HG03045 (cell line): Measurements from ENCODE around the gene UGGT2.
A peak's percentile ranks its signal among the peaks of the same experiment; 100 is the strongest.
"Not testable (repeated sequence)": the region's sequence is repeated elsewhere in the genome, so short reads cannot be mapped to it uniquely, and the experiment has no call there.

ENCODE experiments used
- ATAC-seq: cut with Tn5 transposase; IDR thresholded peaks from one replicate; pipeline ENCODE4 v1.9.1; 2021; ENCODE audit warnings: mild to moderate bottlenecking, moderate library complexity; ENCODE audit not compliant: unreplicated experiment

Gene UGGT2

DNA sequence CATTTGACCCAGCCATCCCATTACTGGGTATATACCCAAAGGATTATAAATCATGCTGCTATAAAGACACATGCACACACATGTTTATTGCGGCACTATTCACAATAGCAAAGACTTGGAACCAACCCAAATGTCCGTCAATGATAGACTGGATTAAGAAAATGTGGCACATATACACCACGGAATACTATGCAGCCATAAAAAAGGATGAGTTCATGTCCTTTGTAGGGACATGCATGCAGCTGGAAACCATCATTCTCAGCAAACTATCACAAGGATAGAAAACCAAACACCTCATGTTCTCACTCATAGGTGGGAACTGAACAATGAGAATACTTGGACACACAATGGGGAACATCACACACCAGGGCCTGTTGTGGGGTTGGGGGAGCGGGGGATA is 2.2 kb downstream of the UGGT2 start:
- not testable (repeated sequence) for ATAC-seq

DNA sequence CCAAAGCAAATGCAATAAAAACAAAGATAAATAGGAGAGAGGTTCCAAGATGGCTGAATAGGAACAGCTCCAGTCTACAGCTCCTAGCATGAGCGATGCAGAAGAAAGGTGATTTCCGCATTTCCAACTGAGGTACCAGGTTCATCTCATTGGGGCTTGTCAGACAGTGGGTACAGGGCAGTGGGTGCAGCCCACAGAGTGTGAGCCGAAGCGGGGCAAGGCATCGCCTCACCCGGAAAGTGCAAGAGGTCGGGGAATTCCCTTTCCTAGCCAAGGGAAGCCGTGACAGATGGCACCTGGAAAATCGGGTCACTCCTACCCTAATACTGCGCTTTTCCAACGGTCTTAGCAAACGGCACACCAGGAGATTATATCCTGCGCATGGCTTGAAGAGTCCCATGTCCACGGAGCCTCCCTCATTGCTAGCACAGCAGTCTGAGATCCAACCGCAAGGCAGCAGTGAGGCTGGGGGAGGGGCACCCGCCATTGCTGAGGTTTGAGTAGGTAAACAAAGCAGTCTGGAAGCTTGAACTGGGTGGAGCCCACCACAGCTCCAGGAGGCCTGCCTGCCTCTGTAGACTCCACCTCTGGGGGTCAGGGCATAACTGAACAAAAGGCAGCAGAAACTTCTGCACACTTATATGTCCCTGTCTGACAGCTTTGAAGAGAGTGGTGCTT is 6.6 kb downstream of the UGGT2 start:
- ATAC-seq: not testable (repeated sequence)

DNA sequence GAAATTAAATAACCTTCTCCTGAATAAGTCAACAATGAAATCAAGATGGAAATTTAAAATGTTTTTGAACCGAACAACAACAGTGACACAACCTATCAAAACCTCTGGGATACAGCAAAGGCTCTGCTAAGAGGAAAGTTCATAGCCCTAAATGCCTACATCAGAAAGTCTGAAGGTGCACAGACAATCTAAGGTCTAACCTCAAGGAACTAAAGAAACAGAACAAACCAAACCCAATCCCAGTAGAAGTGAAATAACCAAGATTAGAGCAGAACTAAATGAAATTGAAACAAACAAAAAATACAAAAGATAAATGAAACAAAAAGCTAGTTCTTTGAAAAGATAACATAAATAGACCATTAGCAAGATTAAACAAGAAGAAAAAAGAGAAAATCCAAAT is 9.0 kb downstream of the UGGT2 start:
- no peak for ATAC-seq

DNA sequence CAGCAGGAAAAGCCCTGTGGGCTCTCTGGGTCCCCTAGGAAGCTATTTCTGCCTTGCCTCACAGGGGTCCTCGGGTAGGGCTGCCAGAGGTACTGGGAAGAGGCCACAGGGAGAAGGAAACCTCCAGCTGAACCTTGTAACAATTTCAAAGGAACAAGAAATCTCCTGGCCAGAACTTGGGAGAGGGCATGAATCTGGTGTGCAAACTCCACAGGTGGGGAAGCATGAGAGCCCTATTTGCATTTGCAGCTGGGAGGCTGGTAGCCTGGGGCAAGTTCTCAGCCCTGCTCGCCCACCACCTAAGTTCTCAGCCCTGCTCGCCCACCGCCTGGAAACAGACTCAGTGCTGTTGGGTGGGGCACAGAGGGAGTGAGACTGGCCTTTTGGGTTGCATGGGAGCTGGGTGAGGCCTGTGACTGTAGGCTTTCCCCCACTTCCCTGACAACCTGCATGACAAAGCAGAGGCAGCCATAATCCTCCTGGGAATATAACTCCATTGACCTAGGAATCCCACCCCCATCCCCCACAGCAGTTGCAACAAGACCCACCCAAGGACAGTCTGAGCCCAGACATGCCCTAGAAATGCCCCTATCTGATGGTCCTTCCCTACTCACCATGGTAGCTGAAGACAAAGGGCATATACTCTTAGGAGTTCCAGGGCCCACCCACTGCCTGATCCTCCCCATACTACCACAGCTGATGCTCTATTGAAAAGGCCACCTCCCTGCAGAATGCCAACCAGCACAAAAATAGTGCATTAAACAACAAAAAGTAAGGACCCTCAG is 11.7 kb downstream of the UGGT2 start:
- ATAC-seq: no peak

DNA sequence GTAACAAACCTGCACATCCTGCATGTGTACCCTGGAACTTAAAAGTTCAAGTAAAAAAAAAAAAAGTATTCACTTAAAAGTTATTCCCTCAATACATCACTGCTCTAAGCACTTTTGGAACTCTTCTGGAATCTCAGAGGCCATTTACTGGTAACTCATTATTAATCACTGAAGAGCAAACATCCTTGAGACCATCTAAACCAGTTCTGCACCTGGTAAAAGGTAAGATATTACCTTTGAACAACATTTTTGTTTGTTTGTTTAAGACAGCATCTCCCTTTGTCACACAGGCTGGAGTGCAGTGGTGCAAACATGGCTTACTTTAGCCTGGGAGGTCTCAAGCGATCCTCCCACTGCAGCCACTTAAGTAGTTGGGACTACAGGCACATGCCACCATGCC is 16.7 kb downstream of the UGGT2 start:
- ATAC-seq: no peak

DNA sequence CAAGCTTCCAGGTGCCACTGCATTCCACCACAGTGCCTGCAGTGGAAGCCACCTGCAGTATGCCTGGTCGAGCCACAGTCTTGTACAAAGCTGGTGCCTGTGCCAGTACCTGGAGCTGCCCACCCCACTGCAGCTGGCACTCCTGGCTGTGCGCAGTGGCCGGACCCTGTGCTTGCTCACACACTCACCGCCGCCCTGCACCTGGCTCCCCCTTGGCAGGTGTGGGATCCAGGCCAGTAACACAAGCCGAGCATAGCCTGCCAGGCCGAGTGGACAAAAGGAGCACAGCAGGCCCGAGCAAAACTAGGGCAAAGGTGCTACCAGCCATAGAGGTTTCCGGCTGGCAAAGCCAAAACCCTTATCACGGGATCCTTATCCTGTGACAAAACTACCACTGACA is 18.5 kb downstream of the UGGT2 start:
- no peak for ATAC-seq

DNA sequence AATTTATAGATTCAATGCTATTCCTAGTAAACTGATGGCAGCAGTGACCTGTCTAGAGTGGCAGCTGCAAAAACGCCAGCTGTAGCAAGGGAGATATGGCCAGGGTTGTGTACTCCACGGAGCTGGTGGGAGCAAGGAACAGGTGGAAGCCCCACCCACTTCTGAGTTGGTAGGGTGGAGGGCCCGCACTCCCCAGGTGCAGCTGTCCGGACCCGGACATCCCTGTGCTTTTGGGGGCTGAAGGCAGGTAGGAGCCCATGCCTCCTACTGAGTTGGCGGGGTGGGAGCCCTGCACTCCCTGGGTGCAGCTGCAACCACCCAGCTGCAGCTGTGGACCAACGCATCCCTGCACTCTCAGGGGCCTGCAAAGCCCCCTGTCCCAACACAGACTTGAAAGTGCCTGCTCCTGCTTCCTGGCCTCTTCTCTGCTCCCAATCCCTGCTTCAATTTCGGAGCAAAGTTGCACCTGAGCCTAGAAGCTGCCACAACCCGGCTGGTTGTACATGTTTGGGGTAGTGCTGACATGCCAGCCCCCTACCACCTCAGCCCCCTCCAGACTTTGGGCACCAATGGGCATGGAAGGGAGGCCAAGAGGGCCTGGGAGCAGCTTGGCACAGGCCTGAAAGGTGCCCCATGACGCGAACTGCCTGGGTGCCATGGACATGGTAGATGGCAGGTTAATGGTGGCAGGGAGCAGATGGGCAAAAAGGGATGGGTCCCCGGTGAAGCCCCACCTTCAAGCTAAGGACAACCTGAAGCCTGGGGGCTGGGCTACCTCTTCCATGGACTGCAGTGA is 19.8 kb downstream of the UGGT2 start:
- ATAC-seq: no peak

DNA sequence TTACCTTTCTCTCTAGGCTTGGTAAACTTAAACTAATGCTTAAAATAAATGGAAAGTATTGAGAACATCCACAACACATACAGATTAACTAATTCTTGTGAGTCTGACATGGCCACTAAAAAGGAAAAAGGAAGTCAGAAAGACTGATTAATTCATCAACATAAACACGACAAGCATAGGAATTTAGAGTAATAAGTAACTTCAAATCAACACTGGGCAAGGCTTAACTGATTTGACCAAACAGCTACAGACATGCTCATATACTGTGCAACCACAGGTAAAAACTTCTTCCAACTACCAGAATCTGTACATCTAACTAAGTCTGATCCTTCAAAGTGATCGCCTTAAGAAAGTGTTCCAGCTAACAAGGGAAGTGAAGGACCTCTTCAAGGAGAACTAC is 20.5 kb downstream of the UGGT2 start:
- no peak for ATAC-seq

DNA sequence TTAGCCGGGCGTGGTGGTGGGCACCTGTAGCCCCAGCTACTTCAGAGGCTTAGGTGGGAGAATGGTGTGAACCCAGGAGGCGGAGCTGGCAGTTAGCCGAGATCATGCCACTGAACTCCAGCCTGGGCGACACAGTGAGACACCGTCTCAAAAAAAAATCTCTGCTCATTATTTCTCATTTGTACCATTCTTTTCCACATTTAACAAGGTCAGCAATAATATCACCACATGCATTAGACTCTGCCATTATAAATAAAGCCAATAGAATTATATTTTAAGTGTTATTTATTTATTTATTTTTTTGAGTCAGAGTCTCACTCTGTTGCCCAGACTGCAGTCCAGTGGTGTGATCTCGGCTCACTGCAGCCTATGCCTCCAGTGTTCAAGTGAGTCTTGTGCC is 24.2 kb downstream of the UGGT2 start:
- no peak for ATAC-seq

DNA sequence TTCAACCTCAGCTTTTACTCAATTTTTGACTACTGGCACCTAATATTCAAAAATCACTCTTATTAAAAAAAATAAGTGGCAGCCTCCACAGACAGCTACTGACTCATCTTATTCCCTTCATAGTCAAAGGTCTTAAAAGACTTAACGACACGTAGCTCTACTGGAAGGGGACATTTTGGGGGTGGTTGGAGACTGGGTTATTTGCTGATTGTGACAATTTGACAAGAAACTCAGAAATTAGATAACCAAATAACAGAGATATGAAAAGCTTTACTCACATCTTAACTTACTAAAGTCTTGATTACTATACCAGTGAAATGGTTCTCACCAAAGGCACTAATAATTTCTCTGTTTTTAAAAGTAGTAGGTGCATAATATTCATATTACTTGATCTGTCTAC is 25.7 kb downstream of the UGGT2 start:
- ATAC-seq: no peak

DNA sequence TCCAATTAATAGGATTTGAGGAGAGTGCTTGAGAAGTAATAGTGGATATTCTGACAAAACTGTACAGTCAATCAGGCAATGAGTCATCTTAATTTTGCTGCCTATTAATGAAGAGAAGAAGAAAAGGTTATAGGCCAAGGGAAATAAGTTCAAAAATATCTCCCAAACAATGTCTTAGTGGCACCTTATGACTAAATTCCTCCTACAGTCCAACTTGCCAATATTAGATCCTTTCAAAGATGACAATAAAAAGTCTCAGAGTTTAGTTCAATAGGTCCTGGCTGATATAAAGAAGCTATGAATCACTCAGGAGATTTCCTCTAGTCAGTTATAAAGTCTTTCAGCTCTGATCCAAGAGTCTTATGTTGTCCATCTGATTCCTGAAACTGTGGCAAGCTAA is 27.9 kb downstream of the UGGT2 start:
- ATAC-seq: no peak

DNA sequence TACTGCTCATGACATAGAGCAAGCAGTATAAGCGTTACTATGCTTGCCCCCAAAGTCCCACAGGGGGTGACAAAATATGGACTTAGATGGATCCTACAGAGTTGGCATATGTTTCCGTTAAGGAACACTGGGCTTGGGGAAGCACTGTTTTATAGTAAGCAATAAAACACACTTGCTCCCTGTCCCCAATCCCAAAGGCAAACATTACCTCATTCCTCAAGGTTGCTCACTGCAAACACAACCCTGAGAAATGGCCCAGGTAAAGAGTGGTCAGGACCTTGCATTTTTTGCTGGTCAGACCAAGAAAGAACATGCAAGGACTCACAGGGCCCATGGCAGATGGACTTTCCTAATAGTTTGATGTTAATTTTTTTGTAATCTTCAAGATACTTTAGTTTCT is 32.3 kb downstream of the UGGT2 start:
- no peak for ATAC-seq

DNA sequence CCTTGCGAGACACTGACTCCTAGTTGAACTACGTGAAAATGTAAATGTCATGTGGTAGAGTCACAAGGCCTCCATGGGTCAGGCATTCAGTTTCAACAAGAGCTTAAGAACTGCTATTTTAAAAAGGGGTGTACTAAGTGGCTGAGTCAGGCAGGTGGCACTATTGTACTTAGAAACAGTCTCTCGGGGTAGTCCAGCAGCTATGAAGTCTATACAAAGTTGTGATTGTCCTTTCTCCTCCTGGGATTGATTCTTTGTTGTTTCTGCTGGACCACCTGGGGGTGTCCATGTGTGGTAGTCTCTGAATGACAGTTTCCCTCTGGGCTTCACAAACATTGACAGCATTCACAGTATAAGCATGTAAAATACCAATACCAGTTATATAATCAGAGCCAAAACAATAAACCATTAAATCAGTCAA is 33.0 kb downstream of the UGGT2 start:
- peak; percentile 91 for ATAC-seq

DNA sequence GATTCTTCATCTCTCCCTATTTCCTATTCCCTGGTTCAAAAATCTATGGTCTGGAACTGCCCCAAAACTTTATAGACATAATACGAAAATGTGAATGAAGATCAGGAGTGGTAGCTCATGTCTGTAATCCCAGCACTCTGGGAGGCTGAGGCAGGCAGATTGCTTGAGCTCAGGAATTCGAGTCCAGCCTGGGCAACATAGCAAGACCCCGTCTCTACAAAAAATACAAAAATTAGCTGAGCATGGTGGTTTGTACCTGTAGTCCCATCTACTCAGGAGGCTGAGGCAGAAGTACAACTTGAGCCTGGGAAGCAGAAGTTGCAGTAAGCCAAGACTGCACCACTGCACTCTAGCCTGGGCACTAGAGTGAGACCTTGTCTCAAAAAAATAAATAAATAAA is 35.1 kb downstream of the UGGT2 start:
- ATAC-seq: no peak

DNA sequence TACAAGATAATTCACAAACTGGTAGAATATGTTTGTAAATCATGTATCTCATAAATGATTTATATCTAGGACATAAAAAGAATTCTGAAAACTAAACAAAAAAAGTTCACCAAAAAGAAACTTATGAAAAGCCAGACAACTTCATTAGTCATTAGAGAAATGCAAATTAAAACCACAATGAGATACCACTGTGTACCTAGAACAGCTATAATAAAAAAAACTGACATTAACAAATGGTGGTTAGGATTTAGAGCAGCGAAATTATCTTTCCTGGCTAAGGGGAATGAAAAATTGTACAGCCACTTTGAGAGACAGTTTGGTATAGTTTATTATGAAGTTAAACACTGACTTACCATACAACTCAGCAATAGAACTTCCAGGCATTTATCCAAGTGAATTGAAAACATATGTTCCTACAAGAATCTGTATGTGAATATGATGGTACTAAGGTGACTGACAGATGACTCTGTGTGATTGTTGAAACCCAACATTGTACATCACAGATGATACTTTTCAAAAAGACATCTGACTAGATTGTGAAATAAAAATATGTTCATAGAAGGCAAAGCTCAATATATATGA is 41.8 kb downstream of the UGGT2 start:
- no peak for ATAC-seq

DNA sequence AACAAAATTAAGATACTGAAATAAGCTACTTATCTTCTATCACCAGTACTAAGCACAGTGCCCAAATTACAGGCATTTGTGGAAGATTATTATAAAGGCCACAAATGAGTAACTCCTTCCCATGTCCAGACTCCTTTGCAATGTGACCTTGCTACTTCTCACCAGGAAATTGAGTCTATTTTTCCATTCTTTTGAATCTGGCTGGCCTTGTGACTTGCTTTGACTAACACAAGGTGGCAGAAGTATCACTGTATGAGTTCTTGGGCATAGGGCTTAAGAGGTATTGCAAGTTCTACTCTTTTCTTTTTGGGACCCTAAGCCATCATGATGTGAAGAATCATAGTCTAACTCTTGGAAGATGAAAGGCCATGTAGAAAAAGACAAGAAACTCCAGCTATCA is 49.9 kb downstream of the UGGT2 start:
- no peak for ATAC-seq

DNA sequence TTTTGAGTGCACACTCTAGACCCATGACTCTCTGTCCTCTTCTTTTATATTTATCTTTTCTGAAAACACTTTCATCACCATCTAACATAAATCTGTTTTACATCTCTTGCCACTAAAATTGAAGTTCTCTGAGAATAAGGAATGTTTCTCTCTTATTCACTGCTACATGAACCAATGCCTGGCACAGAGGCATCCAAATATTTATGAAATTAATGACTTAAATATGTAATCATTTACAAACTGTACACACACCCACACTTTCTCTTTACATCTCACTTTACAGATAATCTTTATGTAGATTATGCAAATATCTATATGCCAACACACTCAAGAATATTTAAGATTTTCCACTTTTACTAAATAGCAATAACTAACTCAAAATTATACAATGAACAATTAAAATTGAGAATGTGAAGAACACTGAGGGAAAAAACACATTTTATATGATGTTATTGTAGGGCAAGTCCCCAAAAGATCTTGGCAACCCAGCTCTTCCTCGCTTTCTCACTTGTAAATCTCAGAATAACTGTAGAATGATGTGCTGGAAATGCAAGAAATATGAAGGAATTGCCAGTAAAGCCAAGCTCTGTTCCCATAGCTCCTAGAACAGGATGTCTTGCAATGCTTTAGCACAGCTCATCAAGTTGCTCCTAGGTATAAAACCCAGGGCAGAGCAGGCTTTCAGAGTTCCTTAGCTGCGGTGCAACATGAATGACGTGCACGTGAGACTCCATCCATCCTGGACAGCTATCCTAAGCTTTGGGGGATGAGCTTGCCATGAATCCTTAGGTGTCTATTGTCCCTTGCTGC is 50.7 kb downstream of the UGGT2 start:
- ATAC-seq: no peak

DNA sequence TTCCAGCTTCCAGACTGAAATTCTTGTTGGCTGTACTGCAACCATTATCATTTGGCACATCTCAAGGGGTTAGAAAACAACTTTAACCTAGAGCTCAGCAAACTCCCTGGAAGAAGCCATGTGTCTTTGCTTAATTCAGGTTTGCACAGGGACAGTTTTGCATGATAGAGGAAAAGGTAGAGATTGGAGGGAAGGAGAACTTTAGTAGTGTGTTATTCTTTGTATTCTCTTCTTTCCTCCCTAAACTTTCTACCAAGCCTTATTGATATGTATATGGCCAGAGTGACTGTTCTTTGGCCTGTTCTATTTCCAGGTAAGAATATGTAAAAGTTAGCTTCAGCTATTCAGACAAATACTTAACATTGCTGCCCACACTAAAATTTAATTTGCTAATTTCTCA is 53.1 kb downstream of the UGGT2 start:
- ATAC-seq: no peak

DNA sequence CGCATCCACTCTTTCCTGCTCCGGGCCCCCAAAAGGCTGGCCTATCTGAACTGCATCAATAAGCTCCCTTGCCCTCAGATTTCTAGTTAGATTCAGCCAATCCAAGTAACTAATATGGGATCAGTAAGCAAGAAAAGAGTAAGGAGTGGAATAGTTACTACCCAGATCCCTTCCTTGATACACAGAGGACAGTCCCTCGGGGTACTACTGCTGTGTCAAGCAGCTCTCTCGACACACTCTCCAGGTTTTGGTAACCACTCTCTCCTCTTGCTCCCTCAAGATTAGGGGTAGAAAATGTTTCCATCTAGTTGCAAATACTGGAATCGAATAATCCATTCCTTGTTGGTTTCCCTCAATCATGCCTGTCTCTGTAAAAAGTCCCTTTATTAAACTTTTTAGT is 65.4 kb downstream of the UGGT2 start:
- ATAC-seq: no peak

DNA sequence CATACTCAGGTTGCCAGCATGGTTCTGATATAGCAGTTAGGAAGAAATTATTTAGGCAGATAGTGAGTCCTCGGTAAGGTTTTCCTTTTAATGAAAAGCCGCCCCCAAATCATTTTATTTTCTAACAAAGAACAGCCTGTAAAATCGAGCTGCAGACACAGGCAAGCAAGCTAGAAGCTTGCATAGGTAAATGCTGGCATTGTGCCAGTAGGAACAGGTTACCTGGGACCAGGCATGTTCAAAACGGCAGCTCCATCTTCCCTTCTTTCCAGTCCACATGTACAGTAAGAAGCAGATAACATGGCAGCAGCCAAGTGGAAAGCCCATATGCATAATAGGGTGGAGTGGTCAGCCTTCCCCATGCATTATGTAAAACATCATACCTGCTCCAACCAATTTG is 71.1 kb downstream of the UGGT2 start:
- no peak for ATAC-seq

DNA sequence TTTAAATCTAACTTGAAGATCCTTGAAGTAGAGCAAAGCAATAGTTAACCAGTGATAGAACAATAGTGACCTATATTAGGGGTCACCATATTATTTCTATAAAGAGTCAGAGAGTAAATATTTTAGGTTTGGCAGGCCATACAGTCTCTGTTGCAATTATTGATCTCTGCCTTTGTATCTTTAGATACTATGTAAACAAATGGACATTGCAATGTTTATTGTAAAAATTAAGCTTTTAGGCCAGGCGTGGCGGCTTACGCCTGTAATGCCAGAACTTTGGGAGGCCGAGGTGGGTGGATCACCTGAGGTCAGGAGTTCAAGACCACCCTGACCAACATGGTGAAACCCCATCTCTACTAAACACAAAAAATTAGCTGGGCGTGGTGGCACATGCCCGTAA is 80.5 kb downstream of the UGGT2 start:
- not testable (repeated sequence) for ATAC-seq
